Epithelial cell of proximal tubule (primary cell): Measurements from ENCODE around the gene FGFR1OP2. TPM values are rescaled to one million over a fixed set of nuclear protein-coding genes. Genes with fewer than 3 reads are reported as not detected.
A peak's percentile ranks its signal among the peaks of the same experiment; 100 is the strongest.

Experiments used
- DNase-seq: peaks from one replicate; pipeline ENCODE4 v3.0.0-alpha.2; 2011; ENCODE audit warnings: low read depth
- H3K4me3 ChIP-seq: 2 replicates; pipeline ENCODE4 v1.5.1; 2011; ENCODE audit warnings: low read depth, mild to moderate bottlenecking, low read length
- CTCF ChIP-seq: conservative IDR thresholded peaks from 2 replicates; pipeline ENCODE4 v1.5.1; 2012; ENCODE audit warnings: low read depth, mild to moderate bottlenecking, low read length
- total RNA-seq: library from RNA; depleted of rRNA; stranded (reverse); fragments of >200 nt; gene quantifications from 2 replicates; pipeline ENCODE4 v1.2.3, GENCODE V29; 2015

The FGFR1OP2 gene
- total RNA-seq, 1 donor from 2014 or later = 27.3 TPM

- H3K4me3 ChIP-seq = no peak overlapping the region
- no peak for TF ChIP-seq CTCF
- DNase-seq = no peak
Observed at GRCh38 chr12:27006797-27007467, 68.7 kb downstream of the FGFR1OP2 start.

GRCh38 chr12:27008081-27008480 lies 69.8 kb downstream of the FGFR1OP2 start:
- no peak for DNase-seq
- TF ChIP-seq CTCF = no peak
- no peak overlapping the region for H3K4me3 ChIP-seq

DNA sequence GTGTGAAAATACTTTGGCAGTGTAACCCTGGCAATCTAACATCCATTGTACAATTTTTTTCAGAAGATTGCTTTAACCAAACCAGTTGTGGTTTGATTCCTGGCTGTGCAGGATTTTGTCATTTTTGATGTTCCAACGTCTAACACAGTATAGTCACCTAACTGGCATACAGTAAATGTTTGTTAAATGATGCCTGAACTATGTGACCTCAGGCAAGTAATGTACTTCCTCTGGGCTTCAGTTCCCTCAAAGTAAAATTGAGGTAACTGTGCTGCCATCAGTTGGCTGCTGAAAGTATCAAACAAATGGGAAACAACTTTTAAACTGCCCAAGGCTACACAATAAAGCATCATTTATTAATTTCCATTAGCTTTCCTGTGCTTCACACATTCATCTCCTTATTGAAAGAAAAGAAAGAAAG lies 71.6 kb downstream of the FGFR1OP2 start:
- H3K4me3 ChIP-seq = no peak overlapping the region
- DNase-seq = no peak
- peak; percentile 12 for TF ChIP-seq CTCF

DNA sequence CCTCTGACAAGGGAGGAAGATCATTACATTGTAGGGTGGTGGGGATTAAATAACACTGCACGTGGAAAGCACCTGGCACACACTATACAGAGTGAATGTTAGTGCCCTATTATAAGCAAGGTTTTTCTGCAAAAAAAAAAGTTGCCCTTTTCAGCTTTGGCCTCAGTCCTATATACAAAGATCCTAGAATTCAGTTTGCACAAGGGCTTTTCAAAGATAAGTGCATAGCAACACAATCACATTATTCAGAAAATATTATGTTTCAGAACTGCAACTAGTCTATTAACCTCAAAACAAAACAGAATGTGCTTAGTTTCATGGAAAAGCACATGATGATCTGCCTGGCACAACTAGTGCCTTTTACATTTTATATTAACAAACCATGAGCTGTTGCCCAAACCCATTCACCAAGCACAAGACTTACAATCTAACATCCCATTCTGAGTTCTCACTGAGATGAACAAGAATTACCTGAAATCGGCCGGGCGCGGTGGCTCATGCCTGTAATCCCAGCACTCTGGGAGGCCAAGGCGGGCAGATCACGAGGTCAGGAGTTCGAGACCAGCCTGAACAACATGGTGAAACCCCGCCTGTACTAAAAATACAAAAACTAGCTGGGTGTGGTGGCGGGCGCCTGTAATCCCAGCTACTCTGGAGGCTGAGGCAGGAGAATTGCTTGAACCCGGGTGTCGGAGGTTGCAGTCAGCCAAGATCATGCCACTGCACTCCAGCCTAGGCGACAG lies 74.1 kb downstream of the FGFR1OP2 start:
- DNase-seq = no peak
- H3K4me3 ChIP-seq = peak overlapping the region; percentile 81
- TF ChIP-seq CTCF = no peak

- H3K4me3 ChIP-seq = peak overlapping the region; percentile 81
- DNase-seq = no peak
- TF ChIP-seq CTCF = no peak
Observed at GRCh38 chr12:27012982-27013255, 74.6 kb downstream of the FGFR1OP2 start.

GRCh38 chr12:27013611-27014084 lies 75.4 kb downstream of the FGFR1OP2 start:
- peak overlapping the region; percentile 81 for H3K4me3 ChIP-seq
- TF ChIP-seq CTCF = no peak
- DNase-seq = no peak
